ENCODE data around the gene MGRN1. TPM values are rescaled to one million over a fixed set of nuclear protein-coding genes. Genes with fewer than 3 reads are reported as not detected.

MGRN1 gene
- total RNA-seq, 4 donors from 2014 or later, result 30.8 to 58.2 (median 44.8) TPM

DNA sequence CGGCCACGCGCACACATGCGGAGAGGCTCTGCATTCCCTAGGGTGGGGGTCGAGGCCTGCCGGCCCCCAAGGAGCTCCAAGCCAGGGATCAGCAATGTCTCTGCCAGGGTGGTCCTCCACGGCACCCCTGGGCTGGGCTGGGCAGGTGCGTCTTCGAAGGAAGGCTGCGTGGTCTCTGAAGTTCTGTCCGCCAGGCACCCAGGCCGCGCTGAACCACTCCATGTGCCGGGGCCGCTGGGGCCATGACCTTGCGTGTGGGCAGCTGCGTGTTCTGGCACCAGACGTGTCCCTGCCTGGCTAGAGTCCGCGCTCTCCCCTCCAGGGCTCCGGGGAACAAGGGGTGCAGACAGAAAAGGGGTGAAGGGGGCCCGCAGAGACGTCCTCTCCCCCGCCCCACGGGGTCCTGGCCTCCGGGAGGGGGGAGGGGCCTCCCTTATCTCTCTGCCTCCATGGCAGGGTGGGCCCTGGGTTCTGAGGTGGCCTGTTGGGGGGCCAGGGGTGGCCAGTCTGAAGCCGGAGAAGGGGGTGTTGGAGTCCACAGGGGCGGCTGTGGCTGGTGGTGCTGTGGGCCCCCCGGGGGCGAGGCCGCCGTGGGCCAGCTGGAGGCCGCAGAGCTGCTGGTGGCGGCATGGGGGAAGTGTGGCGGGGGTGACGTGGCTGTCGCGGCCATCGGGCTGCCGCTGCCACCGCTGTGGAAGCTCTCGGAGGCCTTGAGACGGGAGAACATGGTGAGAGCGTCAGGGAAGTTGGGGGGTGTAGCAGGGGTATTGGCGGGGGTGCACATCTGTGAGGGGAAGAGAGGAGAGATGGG, 15.2 kb upstream of the MGRN1 start:
- Histone ChIP-seq H3K4me1 (peaks cover 27% of the 10 kb centered on the region), H3K4me3 (no peak overlapping the region), H3K9me3 (no peaks in the 10 kb centered on the region), H3K36me3 (peaks cover 28% of the 10 kb centered on the region), H3K27ac (no peak overlapping the region), H3K27me3 (no peaks in the 10 kb centered on the region)
- no peak for DNase-seq (ENCODE audit: low spot score in 2 of 2)
- no peak for TF ChIP-seq EP300 (IDR thresholded peaks at IDR 0.05)
- TF ChIP-seq POLR2A (IDR thresholded peaks at IDR 0.05), result no peak
- no peak for TF ChIP-seq CTCF (IDR thresholded peaks at IDR 0.05)
- TF ChIP-seq POLR2AphosphoS5 (IDR thresholded peaks at IDR 0.05), result no peak
- 92% methylated on average over 24 of the region's 45 CpGs for WGBS

GRCh38 chr16:4610011-4611005, 14.3 kb upstream of the MGRN1 start:
- TF ChIP-seq POLR2A (IDR thresholded peaks at IDR 0.05) (no peak), EP300 (IDR thresholded peaks at IDR 0.05) (no peak), POLR2AphosphoS5 (IDR thresholded peaks at IDR 0.05) (no peak), CTCF (IDR thresholded peaks at IDR 0.05) (no peak)
- no peaks in the 10 kb centered on the region for H3K9me3 ChIP-seq
- H3K36me3 ChIP-seq, result peaks cover 28% of the 10 kb centered on the region
- no peak overlapping the region for H3K4me3 ChIP-seq
- H3K27me3 ChIP-seq, result no peaks in the 10 kb centered on the region
- no peak for DNase-seq (ENCODE audit: low spot score in 2 of 2)
- peaks cover 33% of the 10 kb centered on the region for H3K4me1 ChIP-seq
- WGBS, result 82% methylated on average over 7 of the region's 32 CpGs
- H3K27ac ChIP-seq, result no peak overlapping the region

DNA sequence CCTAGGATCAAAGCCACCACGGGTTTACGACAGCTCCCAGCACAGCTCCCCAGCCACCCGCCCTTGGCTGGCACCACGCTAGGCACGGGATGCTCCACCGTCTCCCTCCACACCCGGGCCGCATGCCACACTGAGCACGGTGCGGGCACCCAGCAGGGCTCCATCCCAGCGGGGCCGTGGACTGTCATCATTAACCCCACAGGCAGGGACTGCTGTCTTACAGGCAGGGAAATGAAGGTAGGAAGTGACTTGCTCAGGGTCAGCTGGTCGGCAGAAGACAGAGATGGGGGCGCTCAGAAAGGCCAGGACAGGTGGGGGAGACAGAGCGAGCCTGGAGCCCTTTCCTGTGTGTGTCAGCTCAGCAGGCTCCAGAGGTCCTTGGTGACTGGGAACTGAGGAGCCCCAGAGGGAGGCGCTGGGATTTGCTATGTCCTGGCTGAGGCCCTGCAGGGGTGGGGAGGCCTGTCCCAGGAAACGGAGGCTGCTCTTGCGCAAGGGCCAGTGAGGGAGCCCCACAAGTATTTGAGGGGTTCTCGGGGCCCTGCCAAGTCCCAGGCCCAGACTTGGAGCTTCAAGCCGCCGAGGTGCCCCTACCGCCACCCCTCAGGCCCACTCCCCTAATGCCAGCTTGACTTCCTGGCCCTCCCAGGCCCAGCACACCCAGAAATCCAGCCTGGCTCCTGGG, 13.1 kb upstream of the MGRN1 start:
- Histone ChIP-seq H3K36me3 (peaks cover 28% of the 10 kb centered on the region), H3K9me3 (no peaks in the 10 kb centered on the region), H3K4me1 (peaks cover 40% of the 10 kb centered on the region), H3K4me3 (no peak overlapping the region), H3K27ac (no peak overlapping the region), H3K27me3 (no peaks in the 10 kb centered on the region)
- TF ChIP-seq EP300 (IDR thresholded peaks at IDR 0.05) (no peak), POLR2A (IDR thresholded peaks at IDR 0.05) (no peak), POLR2AphosphoS5 (IDR thresholded peaks at IDR 0.05) (no peak), CTCF (IDR thresholded peaks at IDR 0.05) (no peak)
- no peak for DNase-seq (ENCODE audit: low spot score in 2 of 2)
- 70% methylated on average over 15 of the region's 22 CpGs for WGBS

GRCh38 chr16:4612474-4612931, 12.1 kb upstream of the MGRN1 start:
- TF ChIP-seq POLR2AphosphoS5 (IDR thresholded peaks at IDR 0.05), result no peak
- H3K36me3 ChIP-seq, result peaks cover 28% of the 10 kb centered on the region
- WGBS, result 98% methylated on average over 7 of the region's 7 CpGs
- no peak for DNase-seq (ENCODE audit: low spot score in 2 of 2)
- no peaks in the 10 kb centered on the region for H3K9me3 ChIP-seq
- H3K27ac ChIP-seq, result no peak overlapping the region
- no peaks in the 10 kb centered on the region for H3K27me3 ChIP-seq
- H3K4me1 ChIP-seq, result peaks cover 48% of the 10 kb centered on the region
- peak overlapping the region; percentile 99 for H3K4me3 ChIP-seq

DNA sequence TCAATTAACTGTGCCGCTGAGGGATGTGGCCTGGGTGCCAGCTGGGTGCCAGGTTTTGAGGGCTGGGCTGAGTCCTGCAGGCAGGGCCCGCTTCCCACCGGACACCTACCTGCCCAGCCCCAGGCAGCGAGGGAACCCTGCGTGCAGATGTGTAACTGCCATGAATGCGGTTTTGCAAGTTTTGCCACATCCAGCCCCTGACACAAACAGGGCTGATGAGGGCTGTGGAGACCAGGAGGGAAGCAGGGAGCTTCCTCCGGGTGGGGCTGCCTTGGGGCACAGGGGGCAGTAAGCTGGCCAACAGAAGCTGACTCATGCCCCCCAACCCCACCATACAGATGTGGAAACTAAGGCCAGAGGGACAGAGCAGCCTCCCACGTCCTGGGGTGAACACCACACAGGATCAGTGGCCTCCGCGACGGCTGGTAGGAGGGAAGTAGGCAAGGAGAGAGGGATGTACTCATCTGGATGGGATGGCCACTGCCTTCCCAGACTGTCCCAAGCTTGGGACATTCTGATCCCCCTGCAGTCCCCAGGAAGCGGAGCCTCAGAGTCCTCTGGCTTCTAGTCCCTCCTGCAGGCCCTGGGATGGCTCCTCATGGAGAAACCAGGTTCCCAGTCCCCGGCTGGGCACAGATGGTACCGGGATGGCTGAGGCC, 11.5 kb upstream of the MGRN1 start:
- peak overlapping the region; percentile 99 for H3K4me3 ChIP-seq
- H3K9me3 ChIP-seq, result no peaks in the 10 kb centered on the region
- peaks cover 54% of the 10 kb centered on the region for H3K4me1 ChIP-seq
- peaks cover 22% of the 10 kb centered on the region for H3K36me3 ChIP-seq
- DNase-seq (ENCODE audit: low spot score in 2 of 2), result no peak
- H3K27me3 ChIP-seq, result no peaks in the 10 kb centered on the region
- 22% methylated on average over 5 of the region's 14 CpGs for WGBS
- H3K27ac ChIP-seq, result no peak overlapping the region
- TF ChIP-seq CTCF (IDR thresholded peaks at IDR 0.05), result no peak
- no peak for TF ChIP-seq POLR2AphosphoS5 (IDR thresholded peaks at IDR 0.05)
- TF ChIP-seq POLR2A (IDR thresholded peaks at IDR 0.05), result no peak
- no peak for TF ChIP-seq EP300 (IDR thresholded peaks at IDR 0.05)
